GM19025 (cell line): Measurements from ENCODE around the gene ASB6.
A peak's percentile ranks its signal among the peaks of the same experiment; 100 is the strongest.

ENCODE experiments used
- ATAC-seq: cut with Tn5 transposase; IDR thresholded peaks from one replicate; pipeline ENCODE4 v1.9.1; 2021; ENCODE audit warnings: mild to moderate bottlenecking, low read depth, moderate library complexity; ENCODE audit not compliant: unreplicated experiment

Gene ASB6

GRCh38 chr9:129628709-129629108 lies 13.2 kb downstream of the ASB6 start:
- ATAC-seq = no peak

DNA sequence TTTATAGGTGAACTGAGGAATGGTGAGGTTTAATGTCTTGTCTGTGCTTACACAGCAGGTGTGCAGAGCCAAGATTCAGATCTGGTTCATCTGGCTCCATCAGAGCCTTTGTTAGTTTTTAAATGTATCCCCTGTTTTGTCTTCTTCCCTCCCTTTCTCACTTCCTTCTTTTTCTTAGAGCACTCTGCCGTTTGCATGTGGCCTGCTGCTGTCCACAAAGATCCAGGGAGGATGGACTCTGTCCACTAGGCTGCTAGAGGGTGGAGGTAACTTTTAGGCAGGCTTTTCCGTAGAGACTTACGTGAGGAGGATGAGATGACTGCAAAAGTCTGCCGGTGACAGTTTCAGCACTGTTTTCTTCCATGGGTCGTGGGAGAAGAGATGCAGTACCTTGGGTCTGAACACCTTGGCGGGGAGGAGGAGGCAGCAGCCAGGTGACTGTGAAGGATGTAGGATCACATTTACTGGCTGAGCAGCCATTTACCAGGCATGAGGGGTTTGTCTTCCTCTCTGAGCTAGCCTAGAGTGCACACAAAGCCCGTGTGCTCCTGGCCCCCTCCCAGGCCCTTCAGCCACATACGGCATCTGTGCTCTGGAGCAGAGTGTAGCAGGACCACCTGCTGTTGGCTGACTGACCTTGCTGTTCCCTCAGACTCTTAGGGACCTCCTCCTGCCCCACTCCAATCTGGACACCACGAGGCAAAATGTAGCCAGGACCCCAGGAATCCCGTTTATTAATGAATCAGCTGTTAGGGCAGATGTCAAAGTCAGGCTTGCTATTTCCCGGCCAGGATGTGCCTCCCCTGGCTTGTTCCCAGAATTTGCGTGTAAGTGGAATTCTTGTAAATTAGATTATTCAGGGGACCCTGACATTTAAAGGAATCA lies 14.2 kb downstream of the ASB6 start:
- no peak for ATAC-seq

DNA sequence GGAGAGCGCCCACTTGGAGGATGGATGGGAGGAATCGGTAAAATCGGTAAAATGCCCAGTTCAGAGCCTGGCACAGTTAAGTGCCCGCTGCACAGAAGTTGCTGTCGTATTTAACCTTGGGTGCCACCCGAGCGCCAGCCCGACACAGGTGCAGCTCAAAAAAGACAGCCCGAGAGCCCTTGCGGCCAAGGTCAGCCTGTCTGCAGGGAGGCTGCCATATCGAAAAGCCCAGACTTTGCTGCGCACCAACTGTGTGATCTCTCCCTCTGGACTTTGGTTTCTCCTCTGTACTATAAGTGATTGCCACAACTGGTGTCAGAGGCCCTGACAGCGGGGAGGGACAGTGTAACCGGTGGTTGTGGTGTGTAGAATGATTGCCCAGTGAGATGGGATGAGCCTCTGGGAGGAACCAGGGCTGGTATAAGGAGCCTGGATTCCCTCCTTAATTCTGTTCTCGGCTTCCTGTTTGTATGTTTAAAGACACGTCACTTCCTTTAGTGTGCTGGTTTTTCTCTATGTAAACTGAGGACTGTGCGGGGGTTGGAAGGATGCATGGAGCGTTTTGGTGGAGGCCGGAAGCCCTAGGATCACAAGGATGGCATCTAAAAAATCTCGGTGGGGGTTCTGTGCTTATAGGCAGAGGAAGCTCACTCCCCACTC lies 15.2 kb downstream of the ASB6 start:
- peak; percentile 17 for ATAC-seq

- peak; percentile 71 for ATAC-seq
These were observed 15.8 kb downstream of the ASB6 start, which contains the start of gene NTMT1 for GRCh38 chr9:129626079-129626624. TSS of gene NTMT1 (plus strand) at chr9:129626163. CDS start at chr9:129632704, 6,541 bp downstream.

GRCh38 chr9:129624947-129625346 lies 17.0 kb downstream of the ASB6 start:
- ATAC-seq = no peak

DNA sequence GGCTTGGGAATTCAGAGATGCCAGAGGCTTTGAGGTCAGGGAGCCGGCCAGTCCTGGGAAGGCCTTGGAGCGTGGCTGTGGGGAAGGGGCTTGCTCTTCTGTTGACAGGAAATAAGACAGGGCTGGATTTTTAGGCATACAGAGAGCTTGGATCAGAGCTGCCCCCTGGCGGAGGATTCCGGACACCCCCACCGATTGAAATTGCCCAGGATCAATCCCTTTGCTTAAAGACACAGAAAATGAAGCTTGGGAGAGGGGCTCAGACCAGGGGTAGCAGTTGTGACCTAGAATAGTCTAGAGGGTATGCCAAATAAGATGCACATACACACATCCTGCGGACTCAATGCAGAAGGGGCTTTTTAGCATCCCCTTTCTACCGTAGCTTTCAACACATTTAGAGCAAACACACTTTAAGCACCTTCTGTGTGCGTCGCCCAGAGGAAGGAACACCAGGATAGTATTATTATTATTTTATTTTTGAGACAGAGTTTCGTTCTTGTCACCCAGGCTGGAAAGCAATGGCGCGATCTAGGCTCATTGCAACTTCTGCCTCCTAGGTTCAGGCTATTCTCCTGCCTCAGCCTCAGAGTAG lies 17.7 kb downstream of the ASB6 start:
- ATAC-seq = no peak

DNA sequence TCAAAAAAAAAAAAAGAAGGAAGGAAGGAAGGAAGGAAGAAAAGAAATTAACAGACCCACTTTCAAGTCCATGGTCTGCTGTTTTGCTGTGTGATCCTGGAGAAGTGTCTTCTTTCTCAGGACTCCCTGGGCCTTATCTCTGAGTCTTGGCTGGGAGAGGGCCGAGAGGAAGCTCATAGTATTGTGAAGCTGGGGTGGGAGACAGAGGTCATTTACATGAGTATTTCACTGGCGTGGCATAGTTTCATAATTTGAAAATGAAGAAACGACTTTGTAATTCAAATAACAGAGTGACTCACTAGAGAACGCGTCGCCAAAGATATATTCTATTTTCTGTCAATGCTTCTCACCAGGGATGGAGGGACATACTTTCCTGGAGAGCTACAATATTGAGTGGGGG lies 18.6 kb downstream of the ASB6 start:
- no peak for ATAC-seq

- no peak for ATAC-seq
These were observed 21.2 kb downstream of the ASB6 start, which contains the start of gene C9orf50 for GRCh38 chr9:129620669-129621295. TSS of gene C9orf50 (minus strand) at chr9:129621101. CDS start at chr9:129620574, 527 bp downstream.

- no peak for ATAC-seq
These were observed 21.9 kb downstream of the ASB6 start for GRCh38 chr9:129619787-129620668.

GRCh38 chr9:129617167-129617566 lies 24.8 kb downstream of the ASB6 start:
- ATAC-seq = no peak

DNA sequence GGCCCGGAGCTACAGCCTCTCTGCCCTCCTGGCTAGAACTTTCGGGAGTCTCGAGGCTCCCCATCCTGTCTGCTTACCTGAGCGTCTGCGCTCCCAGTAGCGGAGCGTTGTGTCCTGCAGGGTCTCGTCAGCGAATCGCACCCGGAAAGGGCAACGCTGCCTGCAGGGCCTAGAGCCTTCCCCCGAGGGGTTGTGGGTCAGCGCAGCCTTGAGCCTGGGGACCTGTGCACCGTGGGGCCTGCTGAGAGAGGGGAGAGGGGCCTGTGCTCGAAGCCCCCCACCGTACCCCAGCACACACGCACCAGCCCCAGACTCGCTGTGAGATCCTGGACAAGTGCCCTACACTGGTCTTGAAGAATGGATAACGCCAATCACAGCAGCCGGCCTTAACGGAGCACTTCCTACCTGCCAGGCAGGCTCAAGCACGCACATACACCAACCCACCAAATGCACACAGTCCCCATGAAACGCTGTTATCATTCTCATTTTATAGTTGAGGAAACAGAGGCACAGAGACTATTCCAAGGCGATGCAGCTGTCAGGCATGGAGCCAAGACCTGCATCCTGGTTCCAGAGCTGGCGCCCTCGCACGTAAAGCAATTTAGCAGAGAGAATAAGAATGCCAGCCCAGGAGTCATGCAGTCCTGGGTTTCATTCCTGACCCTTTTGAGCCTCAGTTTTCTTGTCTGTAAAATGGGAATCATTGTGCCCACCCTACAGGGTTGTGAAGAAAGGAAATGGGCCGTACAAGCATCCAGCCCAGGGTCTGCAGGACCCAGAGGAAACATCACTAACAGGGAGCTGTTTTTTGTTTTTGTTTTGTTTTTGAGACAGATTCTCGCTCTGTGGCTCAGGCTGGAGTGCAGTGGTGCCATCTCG lies 26.3 kb downstream of the ASB6 start:
- ATAC-seq = no peak

- ATAC-seq = no peak
These were observed 27.0 kb downstream of the ASB6 start for GRCh38 chr9:129614932-129615331.

DNA sequence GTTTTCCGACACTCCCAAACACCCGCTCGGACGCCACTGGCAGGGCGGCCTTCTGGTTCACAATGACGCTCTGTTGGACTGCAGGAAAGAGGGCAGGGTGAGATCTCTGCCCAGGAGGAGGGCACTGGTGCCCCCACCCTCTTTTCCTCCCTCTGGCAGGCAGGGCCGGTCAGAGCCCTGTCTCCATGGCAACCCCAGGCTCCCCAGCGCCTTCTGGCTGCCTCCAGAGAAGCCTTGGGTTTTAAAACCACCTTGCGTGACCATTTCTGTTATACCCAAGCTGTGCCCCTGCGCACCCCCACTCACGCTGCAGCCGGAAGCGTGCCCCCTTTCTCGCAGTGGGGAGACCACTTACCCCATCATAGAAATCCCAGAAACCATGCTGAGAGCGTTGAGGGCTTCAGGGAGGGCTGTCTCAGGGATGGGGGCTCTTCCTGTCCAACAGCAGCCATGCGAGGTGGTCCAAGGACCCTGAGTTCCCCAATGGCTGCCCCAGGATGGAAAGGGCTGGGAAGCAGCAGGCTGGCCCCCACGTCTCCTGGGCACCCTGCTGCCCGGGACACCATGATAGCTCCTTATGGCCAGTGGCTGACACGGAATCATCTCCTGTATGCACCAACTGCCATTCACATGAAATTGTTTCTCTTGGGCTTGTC lies 28.3 kb downstream of the ASB6 start:
- ATAC-seq = no peak

- ATAC-seq = no peak
These were observed 29.0 kb downstream of the ASB6 start for GRCh38 chr9:129612815-129613519.

GRCh38 chr9:129612123-129612522 lies 29.8 kb downstream of the ASB6 start:
- no peak for ATAC-seq

GRCh38 chr9:129611307-129611800 lies 30.6 kb downstream of the ASB6 start:
- no peak for ATAC-seq
